HFF-Myc (cell line): Measurements from ENCODE around the gene IFITM1.
"Not testable (repeated sequence)": the region's sequence is repeated elsewhere in the genome, so short reads cannot be mapped to it uniquely, and the experiment has no call there.

ENCODE experiments used
- DNase-seq: peaks from one replicate; pipeline ENCODE4 v3.0.0-alpha.2; 2011; ENCODE audit warnings: low read depth; ENCODE audit errors: extremely low read depth
- H3K4me3 ChIP-seq: replicated peaks from 2 replicates; pipeline ENCODE4 v1.5.1; 2011; ENCODE audit warnings: low read depth, mild to moderate bottlenecking, control low read depth, low read length
- CTCF ChIP-seq: IDR thresholded peaks from 2 replicates; pipeline ENCODE4 v1.5.1; 2012; ENCODE audit warnings: mild to moderate bottlenecking, low read depth, low read length, control low read depth; ENCODE audit errors: missing control alignments

The IFITM1 gene

GRCh38 chr11:304061-304506 is 9.8 kb upstream of the IFITM1 start:
- DNase-seq: no peak
- no peak for TF ChIP-seq CTCF
- no peak overlapping the region for H3K4me3 ChIP-seq

- no peak overlapping the region for H3K4me3 ChIP-seq
- peak; percentile 69 for TF ChIP-seq CTCF
- no peak for DNase-seq
These were observed 8.7 kb upstream of the IFITM1 start for GRCh38 chr11:304915-305843.

- no peak overlapping the region for H3K4me3 ChIP-seq
- no peak for TF ChIP-seq CTCF
- DNase-seq: no peak
These were observed 8.0 kb upstream of the IFITM1 start for GRCh38 chr11:305844-306211.

GRCh38 chr11:306645-307371 is 7.0 kb upstream of the IFITM1 start:
- TF ChIP-seq CTCF: no peak
- DNase-seq: no peak

GRCh38 chr11:307766-308708 is 5.8 kb upstream of the IFITM1 start, which contains the start of gene IFITM2:
Gene IFITM2 (plus strand): TSS chr11:307816. CDS start chr11:308193, 377 bp downstream.
- peak; percentile 83 for DNase-seq
- H3K4me3 ChIP-seq: peak within 1 kb of the TSS; percentile 79

More at GRCh38 chr11:306645-307371, 7.0 kb upstream of the IFITM1 start:
- H3K4me3 ChIP-seq: no peak overlapping the region

GRCh38 chr11:308740-309665 is 4.8 kb upstream of the IFITM1 start:
- DNase-seq: not testable (repeated sequence)
- H3K4me3 ChIP-seq: peak overlapping the region; percentile 79

GRCh38 chr11:309979-310572 is 3.8 kb upstream of the IFITM1 start:
- DNase-seq: not testable (repeated sequence)
- peak overlapping the region; percentile 79 for H3K4me3 ChIP-seq

GRCh38 chr11:311013-311748 is 2.7 kb upstream of the IFITM1 start:
- H3K4me3 ChIP-seq: not testable (repeated sequence)

More at GRCh38 chr11:311013-311748, 2.7 kb upstream of the IFITM1 start:
- not testable (repeated sequence) for DNase-seq
